Forelimb muscle (tissue), 1 donor: ENCODE measurements around the gene SENP6. TPM values are rescaled to one million over a fixed set of nuclear protein-coding genes. Genes with fewer than 3 reads are reported as not detected.
"Not testable (repeated sequence)": the region's sequence is repeated elsewhere in the genome, so short reads cannot be mapped to it uniquely, and the experiment has no call there.

Source experiments
- DNase-seq: peaks from one replicate; pipeline ENCODE4 v3.0.0-alpha.2; 2013; ENCODE audit warnings: low read depth
- polyA plus RNA-seq: library from polyadenylated mRNA; unstranded; fragments of 120-200 nt; gene quantifications from one replicate; pipeline ENCODE4 v1.2.1, GENCODE V29; 2013; ENCODE audit not compliant: insufficient read length

SENP6 gene
- polyA plus RNA-seq, 1 donor = 70.0 TPM

DNA sequence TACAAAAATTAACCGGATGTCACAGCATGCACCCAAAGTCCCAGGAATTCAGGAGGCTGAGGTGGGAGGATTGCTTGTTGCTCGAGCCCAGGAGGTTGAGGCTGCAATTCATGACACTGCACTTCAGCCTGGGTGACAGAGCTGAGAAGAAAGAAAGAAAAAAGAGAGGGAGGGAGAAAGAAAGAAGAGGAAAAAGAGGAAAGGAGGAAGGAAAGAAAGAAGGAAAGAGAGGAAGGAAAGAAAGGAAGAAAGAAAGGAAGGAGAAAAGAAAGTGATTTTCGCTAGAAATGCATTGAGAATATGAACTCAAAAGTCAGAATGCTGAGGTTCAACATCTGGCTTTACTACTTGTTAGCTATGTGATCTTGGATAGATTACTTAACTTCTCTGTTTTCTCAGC is 6.6 kb downstream of the SENP6 start:
- DNase-seq = no peak

DNA sequence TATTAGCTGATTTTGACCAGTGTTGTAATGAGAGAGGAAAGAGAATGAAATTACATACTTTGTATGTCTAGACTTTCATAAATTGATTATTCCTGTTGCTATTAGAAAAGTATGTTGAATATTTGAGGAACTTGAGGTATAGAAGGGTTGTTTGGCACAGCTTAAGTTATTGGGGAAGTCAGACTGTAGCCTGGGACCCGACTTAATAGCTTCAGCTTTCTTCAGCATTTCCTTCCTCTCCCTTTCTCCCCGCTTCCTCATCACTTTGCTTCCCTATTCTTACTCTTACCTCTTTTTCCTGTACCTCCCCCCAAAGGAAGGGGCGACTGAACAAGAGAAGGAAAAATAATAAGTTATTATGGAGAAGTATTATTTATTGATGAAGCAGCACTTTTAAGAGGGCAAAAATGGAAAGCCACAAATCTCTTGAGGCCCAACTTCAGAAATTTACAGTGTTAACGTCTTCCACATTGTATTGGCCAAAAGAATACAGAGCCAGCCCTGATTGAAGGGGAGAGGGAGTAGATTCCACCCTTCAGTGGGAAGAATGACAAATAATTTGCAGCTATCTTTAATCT is 7.4 kb downstream of the SENP6 start:
- DNase-seq = no peak

DNA sequence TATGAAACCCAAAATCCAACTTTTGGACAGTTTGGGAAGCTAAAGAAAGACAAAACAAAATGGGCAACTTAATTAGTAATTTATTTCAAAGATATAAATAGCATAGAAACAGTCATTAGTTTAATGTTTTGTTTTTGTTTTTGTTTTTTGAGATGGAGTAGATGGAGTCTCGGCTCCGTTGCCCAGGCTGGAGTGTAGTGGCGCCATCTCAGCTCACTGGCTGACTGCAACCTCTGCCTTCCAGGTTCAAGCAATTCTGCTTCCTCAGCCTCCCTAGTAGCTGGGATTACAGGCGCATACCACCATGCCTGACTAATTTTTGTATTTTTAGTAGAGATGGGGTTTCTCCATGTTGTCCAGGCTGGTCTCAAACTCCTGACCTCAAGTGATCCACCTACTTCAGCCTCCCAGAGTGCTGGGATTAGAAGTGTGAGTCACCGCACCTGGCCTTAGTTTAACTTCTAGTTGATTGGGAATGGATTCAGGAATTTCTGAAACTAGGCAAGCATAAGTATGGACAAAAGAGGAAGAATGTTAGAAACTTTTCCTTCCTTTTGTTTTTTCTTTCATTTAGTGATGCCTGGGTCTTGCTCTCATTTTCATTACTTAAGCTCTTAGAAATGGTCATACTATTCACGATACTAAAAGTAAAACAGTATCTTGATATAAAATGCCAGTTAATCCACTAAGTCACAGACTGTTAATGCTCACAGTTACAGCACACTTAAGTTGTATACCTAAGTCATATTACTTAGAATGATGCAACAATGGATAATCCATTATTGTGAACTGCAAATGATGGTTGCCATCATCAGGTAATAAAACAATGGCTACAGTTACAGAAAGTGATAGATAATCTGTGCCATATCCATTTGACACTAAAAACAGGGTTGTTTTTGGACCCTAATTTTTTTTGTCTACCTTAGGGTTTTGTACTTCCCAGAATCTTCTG is 8.2 kb downstream of the SENP6 start:
- no peak for DNase-seq

DNA sequence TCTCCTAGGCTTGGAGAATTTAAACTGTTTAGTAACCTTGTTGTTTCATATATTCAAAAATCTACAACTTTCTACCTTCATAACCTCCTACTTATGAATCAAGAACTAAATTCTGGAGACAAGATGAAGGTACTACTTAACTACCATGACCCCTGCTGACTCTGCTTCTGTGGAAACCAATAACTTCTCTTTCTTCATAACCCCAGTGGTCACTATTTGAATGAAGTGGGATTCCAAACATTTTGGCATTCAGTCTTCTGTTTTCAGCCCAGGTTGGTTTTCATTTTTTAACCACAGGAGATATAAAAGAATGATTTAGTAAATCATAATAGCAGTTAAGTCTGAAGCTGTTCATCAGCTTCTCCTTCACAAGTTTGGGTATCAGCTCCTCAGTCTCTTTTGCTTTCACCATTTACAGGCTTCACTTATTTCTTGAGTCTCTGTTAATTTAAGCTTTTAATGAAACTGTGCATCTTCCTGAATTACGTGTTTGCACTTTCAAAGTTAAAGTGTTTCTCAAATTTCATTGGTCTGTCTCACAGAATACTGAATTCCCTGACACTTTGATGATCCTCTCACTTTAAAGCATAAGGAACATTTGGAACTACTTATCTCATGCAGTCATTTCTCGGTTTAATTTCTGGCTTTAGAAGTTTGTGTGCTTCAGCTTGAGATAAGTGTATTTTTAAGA is 9.5 kb downstream of the SENP6 start:
- no peak for DNase-seq

DNA sequence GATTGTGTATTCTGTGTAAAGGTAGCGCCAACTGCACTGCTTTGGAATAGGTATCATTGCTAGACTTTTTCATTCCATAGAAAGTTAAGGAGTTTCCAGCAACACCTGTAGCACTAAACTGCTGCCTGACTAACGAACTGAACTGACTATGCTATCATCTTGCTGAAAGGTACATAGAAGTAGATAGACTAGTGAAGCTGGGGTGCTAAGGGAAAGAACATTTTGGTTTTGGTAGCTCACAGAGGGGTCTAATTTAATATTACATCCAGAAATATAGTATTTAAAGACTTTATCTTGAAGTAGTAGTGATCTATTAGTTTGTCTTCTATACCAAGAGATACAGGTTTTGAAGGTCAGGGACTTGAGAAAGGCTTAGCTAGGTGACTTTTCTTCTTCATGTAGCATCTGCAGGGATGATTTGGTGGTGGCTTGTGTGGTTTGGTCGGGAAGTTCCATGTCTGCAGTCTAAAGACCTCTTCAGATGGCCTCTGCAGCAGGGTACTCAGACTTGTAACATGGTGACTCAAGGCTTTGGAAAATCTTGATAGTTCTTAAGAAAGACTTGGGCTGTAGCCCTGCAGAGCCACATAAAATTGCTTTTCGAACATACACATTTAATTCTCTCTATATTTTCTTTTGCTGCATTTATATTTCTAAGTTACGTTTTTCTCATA is 10.2 kb downstream of the SENP6 start:
- no peak for DNase-seq

DNA sequence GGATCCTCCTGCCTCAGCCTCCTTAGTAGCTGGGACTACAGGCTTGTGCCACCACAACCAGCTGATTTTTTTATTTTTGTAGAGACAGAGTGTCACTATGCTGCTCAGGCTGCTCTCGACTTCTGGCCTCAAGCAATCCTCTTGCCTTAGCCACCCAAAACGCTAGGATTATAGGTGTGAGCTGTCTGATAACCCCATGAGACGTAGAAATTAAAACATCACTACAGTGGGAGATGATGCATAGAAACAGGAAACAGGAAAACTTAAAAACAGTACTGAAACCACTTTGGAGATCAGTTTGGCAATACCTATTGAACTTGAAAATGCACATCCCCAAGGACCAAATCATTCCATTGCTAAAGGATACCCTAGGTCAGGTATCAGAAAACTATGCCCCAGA is 10.8 kb downstream of the SENP6 start:
- DNase-seq = no peak

DNA sequence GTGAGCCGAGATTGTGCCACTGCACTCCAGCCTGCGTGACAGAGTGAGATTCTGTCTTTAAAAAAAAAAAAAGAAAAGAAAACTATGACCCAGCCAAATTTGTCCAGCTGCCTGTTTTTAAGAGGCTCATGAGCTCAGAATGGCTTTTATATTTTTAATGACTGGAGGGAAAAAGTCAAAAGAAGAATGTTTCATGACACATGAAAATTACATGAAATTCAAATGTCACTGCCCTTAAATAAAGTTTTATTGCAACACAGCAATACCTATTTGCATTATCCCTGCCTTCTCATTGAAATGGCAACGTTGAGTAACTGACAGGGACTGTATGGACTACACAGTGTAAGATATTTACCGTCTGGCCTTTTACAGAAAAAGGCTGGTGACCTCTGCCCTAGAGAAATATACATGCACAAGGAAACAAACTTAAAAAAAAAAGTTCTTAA is 11.4 kb downstream of the SENP6 start:
- DNase-seq = no peak

DNA sequence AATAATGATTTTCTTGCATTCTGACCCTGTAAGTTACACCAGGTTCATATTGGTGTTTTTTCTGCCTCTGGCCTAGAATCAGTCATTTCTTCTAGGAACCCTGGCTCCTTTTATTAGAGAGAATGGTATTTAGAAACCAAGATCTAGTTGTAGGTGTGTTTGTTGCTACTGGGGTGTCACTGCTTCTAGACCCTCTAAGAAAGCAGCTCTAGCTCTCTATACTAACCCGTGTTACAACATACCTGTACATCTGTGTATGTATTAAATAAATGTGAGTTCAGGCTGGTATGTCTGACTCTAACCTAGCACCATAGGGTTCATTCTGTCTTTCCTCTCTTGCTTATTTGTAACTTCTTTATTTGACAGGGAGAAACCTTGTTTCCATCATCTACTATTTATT is 16.8 kb downstream of the SENP6 start:
- DNase-seq = no peak

DNA sequence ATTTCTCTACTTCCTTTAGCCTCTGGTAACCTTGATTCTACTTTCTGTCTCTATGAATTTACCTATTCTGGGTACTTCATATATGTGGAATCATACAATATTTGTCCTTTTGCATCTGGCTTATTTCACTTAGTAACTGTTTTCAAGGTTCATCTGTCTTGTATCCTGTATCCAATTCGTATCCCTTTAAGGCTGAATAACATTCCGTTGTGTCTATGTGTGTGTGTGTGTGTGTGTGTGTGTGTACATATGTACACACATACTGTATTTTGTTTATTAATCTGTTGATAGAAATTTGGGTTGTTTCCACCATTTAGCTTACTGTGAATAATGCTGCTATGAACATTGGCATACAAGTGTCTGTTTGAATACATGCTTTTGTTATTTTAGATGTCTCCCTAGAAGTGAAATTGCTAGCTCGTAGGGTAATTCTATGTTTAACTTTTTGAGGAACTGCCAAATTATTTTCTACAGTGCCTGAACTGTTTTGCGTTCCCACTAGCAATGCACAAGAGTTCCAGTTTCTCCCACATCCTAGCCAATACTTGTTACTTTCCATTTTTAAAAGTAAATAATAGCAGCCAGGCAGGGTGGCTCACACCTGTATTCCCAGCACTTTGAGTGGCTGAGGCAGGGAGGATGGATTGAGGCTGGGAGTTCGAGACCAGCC is 17.7 kb downstream of the SENP6 start:
- no peak for DNase-seq

DNA sequence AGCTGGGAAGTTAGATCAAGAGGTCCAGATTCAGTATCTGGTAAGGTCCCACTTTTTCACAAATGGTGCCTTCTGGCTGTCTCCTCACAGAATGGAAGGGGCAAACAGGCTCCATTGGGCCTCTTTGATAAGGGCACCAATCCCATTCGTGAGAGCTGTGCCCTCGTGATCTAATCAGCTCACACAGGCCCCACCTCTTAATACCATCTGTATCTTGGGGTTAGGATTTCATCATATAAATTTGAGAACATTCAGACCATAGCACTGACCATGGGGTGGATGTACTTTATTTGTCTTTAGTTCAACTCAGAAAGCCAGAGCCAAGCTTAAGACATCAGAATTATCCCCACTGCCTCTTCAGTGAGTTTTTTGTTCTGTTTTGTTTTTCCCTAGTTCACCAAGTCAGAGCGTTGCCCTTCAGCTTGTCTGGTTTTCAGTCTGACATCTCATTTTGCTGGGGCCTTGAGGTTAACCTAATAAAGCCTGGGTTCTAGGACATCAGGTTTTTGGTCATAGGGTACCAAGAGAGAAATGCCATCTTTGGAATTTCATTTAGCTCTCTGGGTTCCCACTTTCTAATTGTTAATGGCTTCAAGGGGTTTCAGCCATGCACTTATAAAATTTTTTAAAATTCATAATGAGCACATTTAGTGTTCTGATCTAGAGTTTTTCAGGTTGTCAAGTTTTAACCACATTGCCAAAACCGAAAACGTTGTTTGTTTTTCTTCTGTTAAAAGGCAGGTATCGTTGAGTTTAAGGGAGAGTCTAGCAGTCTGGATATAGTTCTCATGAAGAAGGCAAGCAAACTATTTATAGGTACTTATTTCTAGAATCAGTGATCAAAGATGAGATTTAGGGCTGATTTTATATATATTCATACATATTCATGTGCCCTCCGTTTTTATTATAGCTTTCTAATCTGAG is 19.0 kb downstream of the SENP6 start:
- DNase-seq = no peak

DNA sequence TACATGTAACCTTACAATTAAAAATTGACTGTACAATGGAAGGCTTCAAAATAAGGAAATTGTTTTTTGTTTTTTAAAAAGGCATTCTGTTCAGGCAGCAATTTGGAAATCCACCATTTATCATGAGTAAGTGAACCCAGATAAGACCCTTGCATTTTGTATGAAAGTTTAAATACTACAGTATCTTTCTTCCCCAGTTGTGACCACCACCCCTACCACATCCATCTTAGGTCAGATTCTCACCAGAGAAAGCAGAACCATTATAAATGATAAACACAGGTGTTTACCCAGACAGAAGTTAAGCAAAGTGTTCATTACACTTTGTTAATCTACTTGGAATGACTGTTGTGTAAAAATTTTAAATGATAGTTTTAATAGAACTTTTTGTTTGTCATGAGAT is 20.2 kb downstream of the SENP6 start:
- no peak for DNase-seq

DNA sequence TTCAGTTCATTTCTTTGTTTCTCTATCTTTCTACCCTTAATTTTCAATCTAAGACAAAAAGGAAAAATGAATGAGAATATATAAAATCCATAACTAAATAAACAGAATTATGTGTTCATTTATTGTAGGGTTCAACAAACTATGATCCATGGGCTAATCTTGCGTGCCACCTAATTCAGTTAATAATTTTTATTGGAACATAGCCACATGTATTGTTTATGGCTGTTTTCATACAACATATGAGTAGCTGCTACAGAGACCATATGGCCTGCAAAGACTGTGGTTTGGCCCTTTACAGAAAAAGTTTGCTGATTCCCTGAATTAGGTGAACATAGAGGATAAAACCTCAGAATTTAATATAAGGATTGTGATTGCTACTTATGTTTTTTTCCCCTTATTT is 21.8 kb downstream of the SENP6 start:
- DNase-seq = no peak

DNA sequence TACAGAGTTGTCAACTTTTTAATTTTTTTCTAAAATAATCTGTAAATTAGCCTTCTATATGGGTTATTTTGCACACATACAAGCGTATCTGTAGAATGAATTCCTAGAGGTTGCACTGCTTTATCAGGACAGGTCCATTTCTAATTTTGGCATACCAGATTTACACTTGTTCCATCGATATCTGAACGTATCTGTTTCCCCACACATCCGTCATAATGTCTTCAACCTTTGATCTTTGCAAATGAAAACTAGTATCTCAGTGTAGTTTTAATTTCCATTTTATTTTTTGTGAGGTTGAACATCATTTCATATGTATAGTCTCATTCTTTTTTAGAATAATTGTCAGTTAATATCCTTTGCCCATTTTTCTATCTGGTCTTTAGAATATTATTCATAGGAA is 22.7 kb downstream of the SENP6 start:
- no peak for DNase-seq

DNA sequence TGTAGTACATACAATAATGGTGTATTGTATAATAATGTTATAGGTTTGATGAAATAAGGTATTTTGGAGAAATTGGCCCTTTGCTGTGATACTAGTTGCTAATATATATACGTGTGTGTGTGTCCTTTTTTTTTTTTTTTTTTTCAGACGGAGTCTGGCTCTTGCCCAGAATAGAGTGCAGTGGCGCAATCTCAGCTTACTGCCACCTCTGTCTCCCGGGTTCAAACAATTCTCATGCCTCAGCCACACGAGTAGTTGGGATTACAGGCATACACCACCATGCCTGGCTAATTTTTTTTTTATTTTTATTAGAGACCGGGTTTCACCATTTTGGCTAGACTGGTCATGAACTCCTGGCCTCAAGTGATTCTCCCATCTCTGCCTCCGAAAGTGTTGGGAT is 23.3 kb downstream of the SENP6 start:
- no peak for DNase-seq

DNA sequence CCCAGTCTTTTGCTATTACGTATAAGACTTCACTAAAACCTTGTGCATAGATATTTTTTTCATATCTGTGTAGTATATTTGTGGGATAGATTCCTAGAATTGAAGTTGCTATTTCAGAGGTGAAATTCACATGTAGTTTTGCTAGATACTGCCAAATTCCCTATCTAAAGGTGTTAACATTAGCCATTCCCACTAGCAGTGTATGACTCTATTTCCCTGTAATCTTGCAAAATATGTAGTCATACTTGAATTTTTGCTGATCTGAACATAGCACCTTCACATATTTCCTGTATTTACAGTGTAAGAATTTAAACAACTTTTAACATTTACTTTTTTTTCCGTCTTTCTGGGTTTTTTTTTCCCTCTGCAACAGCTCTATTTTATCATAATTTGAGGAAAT is 24.9 kb downstream of the SENP6 start:
- no peak for DNase-seq

DNA sequence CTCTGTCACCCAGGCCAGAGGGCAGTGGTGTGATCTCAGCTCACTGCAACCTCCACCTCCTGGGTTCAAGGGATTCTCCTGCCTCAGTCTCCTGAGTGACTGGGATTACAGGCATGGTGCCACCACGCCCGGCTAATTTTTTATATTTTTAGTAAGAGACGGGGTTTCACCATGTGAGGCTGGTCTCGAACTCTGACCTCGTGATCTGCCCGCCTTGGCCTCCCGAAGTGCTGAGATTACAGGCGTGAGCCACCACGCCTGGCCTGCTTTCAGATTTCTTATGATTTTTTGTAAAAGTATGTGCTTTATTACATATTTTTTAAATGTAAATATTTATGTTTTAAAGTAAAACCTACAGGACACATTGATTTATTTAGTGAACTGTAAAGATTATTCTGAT is 26.0 kb downstream of the SENP6 start:
- not testable (repeated sequence) for DNase-seq

DNA sequence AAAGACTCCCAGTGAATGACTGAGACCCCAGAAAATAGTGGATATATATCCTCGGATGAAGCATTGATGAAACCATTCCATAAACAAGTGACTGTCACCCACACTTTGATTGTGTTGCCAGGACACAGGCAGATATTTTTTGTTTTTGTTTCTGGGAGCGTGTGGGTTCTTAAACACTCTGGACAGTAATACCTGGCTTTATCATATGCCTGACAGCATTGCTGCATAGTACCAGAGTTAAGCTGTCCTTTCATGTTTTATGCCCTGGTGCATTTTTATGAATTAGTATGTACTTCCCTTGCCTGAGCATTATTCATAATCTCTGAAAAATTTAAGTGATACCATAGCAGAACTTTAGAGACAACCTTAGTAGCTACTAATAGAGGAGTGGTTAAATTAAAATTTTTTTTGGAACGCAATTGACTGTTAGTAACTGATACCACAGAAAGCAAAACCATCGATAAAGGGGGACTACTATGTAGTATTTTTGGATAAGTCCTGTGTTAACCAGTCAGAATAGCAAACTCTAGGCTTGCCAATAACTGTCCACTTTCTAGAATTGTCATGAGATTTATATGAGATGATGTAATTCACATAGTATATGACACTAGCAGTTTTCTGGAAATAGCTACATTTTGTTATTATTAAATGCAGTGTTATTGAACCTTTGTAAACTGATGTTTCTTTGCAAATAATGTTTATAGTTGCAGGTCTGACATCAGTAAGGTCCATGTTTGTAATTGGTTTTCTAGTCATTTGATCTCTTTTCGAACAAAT is 30.4 kb downstream of the SENP6 start:
- no peak for DNase-seq

DNA sequence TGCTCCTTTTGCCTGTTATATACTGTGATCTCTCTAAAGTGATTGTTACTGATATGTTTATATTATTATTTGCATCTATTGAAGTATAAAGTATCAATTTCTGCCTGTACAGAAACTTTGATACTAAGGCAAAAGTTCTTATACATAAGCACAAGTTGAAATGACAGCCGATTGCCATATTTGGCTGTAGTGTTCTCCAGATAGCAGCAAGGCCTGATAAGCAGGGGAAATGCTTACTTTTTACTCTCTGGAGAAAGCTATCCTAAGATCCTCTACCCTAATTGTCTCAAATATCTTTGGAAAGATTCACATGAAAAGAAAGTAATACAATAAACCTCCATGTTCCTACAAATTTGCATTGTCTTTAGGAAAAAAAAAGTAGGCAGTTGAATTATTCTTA is 31.4 kb downstream of the SENP6 start:
- DNase-seq = no peak

DNA sequence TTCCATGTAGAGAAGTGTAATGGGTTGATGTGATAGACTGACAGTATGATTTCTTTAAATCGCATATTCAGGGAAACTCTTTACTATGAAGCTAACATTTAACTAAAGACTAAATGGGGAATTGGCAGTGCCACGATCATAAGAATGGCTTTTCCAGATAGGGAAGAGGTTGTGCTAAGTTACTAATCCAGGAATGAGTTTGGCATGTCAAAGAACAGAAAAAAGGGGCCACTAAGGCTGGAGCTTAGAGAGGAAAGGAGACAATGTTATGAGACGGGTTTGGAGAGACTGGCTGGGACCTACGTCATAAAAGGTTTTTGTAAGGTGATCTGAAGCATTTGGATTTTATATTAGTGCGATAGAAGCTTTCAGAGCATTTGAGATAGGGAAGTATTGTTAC is 40.6 kb downstream of the SENP6 start:
- DNase-seq = no peak

DNA sequence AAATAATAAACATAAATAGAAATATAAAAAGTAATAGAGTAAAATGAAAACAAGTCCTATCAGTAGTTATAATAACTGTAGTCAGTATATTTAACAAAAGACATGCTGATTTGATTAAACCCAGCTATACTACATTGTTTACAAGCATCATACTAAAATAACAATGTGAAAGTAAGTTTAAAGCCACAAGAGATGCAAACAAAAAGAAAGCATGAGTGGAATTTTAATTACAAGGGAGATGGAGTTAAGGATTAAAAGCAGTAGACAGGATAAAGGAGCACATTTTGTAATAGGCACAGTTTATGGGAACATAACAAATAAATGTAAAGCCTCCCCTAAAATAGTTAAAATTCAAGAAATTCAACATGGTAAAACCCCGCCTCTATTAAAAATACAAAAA is 41.5 kb downstream of the SENP6 start:
- DNase-seq = no peak
